SK-N-SH treated with all-trans-retinoic acid at 6 μM for 48 hours (cell line): ENCODE results near the gene WWC2.

Experiments
- ATAC-seq: fragments of 200-7000 bp; cut with Tn5 transposase; 3 replicates; pipeline ENCODE4 v1.9.1; 2020; ENCODE audit warnings: mild to moderate bottlenecking, moderate library complexity
- ARNTL ChIP-seq: fragments of 450-650 bp; formaldehyde crosslinking; IDR thresholded peaks from 2 replicates; pipeline ENCODE4 v1.5.0; 2020; ENCODE audit warnings: low read depth, mild to moderate bottlenecking, moderate library complexity, borderline replicate concordance
- BACH2 ChIP-seq: fragments of 250-450 bp; sonication (Bioruptor Pico); IDR thresholded peaks from 2 replicates; pipeline ENCODE4 v1.9.0; 2021; ENCODE audit warnings: mild to moderate bottlenecking, borderline replicate concordance
- CREB5 ChIP-seq: fragments of 250-450 bp; sonication (Bioruptor Pico); IDR thresholded peaks from 2 replicates; pipeline ENCODE4 v1.5.1; 2020; ENCODE audit warnings: low read depth, mild to moderate bottlenecking, moderate library complexity
- CSDC2 ChIP-seq: fragments of 250-450 bp; sonication (Bioruptor Pico); IDR thresholded peaks from 2 replicates; pipeline ENCODE4 v1.5.0; 2020; ENCODE audit warnings: mild to moderate bottlenecking, moderate library complexity
- CSRNP3 ChIP-seq: fragments of 250-450 bp; sonication (Bioruptor Pico); IDR thresholded peaks from 2 replicates; pipeline ENCODE4 v1.5.1; 2021; ENCODE audit warnings: mild to moderate bottlenecking, moderate library complexity
- GLIS3 ChIP-seq: fragments of 250-450 bp; sonication (Bioruptor Pico); IDR thresholded peaks from 2 replicates; pipeline ENCODE4 v1.5.0; 2020; ENCODE audit warnings: mild to moderate bottlenecking, moderate library complexity
- ISL1 ChIP-seq: fragments of 250-450 bp; sonication (Bioruptor Pico); IDR thresholded peaks from 2 replicates; pipeline ENCODE4 v2.1.2; 2022; ENCODE audit warnings: mild to moderate bottlenecking, moderate library complexity
- OSR1 ChIP-seq: fragments of 250-450 bp; sonication (Bioruptor Pico); IDR thresholded peaks from 2 replicates; pipeline ENCODE4 v1.8.0; 2022; ENCODE audit warnings: moderate library complexity, mild to moderate bottlenecking, inconsistent platforms
- PATZ1 ChIP-seq: fragments of 250-450 bp; sonication (Bioruptor Pico); IDR thresholded peaks from 2 replicates; pipeline ENCODE4 v1.8.0; 2020; ENCODE audit warnings: mild to moderate bottlenecking, moderate library complexity, borderline replicate concordance
- POU6F1 ChIP-seq: fragments of 250-450 bp; sonication (Bioruptor Pico); IDR thresholded peaks from 2 replicates; pipeline ENCODE4 v1.8.0; 2021; ENCODE audit warnings: low read depth, mild to moderate bottlenecking, moderate library complexity, borderline replicate concordance
- PPARA ChIP-seq: fragments of 250-450 bp; sonication (Bioruptor Pico); IDR thresholded peaks from 2 replicates; pipeline ENCODE4 v1.5.0; 2020; ENCODE audit warnings: mild to moderate bottlenecking, borderline replicate concordance
- RARB ChIP-seq: fragments of 250-450 bp; sonication (Bioruptor Pico); IDR thresholded peaks from 2 replicates; pipeline ENCODE4 v1.8.0; 2021; ENCODE audit warnings: mild to moderate bottlenecking, moderate library complexity
- SNAI2 ChIP-seq: fragments of 250-450 bp; sonication (Bioruptor Pico); IDR thresholded peaks from 2 replicates; pipeline ENCODE4 v1.5.0; 2020; ENCODE audit warnings: mild to moderate bottlenecking, moderate library complexity
- TCF4 ChIP-seq: fragments of 250-450 bp; sonication (Bioruptor Pico); IDR thresholded peaks from 2 replicates; pipeline ENCODE4 v1.8.0; 2021; ENCODE audit warnings: mild to moderate bottlenecking, moderate library complexity, borderline replicate concordance
- TOX ChIP-seq: fragments of 250-450 bp; sonication (Bioruptor Pico); IDR thresholded peaks from 2 replicates; pipeline ENCODE4 v1.8.0; 2021; ENCODE audit warnings: mild to moderate bottlenecking, moderate library complexity, borderline replicate concordance
- TSHZ2 ChIP-seq: fragments of 250-450 bp; sonication (Bioruptor Pico); IDR thresholded peaks from 2 replicates; pipeline ENCODE4 v1.5.0; 2020; ENCODE audit warnings: mild to moderate bottlenecking, moderate library complexity
- ZC3H10 ChIP-seq: fragments of 250-450 bp; sonication (Bioruptor Pico); IDR thresholded peaks from 2 replicates; pipeline ENCODE4 v1.5.1; 2021; ENCODE audit warnings: mild to moderate bottlenecking, moderate library complexity
- ZFP30 ChIP-seq: fragments of 450-650 bp; formaldehyde crosslinking; IDR thresholded peaks from 2 replicates; pipeline ENCODE4 v1.5.0; 2022; ENCODE audit warnings: mild to moderate bottlenecking, moderate library complexity
- ZNF565 ChIP-seq: fragments of 450-650 bp; formaldehyde crosslinking; conservative IDR thresholded peaks from 2 replicates; pipeline ENCODE4 v1.5.0; 2020; ENCODE audit warnings: low read depth, mild to moderate bottlenecking, moderate library complexity
- ZNF70 ChIP-seq: fragments of 450-650 bp; formaldehyde crosslinking; IDR thresholded peaks from 2 replicates; pipeline ENCODE4 v1.5.0; 2020; ENCODE audit warnings: mild to moderate bottlenecking, moderate library complexity
- ZNF8 ChIP-seq: fragments of 450-650 bp; formaldehyde crosslinking; IDR thresholded peaks from 2 replicates; pipeline ENCODE4 v1.5.0; 2020; ENCODE audit warnings: mild to moderate bottlenecking, moderate library complexity

Gene WWC2

GRCh38 chr4:183249854-183250253, 150.8 kb downstream of the WWC2 start:
- peak; percentile 89 for ATAC-seq
- TF ChIP-seq ISL1 (CRISPR knock-in tag) (no peak), TSHZ2 (CRISPR knock-in tag) (no peak), TCF4 (no peak), RARB (CRISPR knock-in tag) (no peak), OSR1 (CRISPR knock-in tag) (no peak), CSDC2 (no peak)

- TF ChIP-seq GLIS3 (CRISPR knock-in tag): no peak
- no peak for TF ChIP-seq TCF4
- no peak for TF ChIP-seq CSRNP3 (CRISPR knock-in tag)
- TF ChIP-seq ZNF8 (CRISPR knock-in tag): no peak
- TF ChIP-seq ZNF70 (CRISPR knock-in tag): no peak
- no peak for TF ChIP-seq BACH2 (CRISPR knock-in tag)
- no peak for TF ChIP-seq OSR1 (CRISPR knock-in tag)
- no peak for TF ChIP-seq ZC3H10 (CRISPR knock-in tag)
- TF ChIP-seq, all 23 proteins: peak for 0
- no peak for ATAC-seq
These were observed 151.8 kb downstream of the WWC2 start for GRCh38 chr4:183250831-183251230.

GRCh38 chr4:183252959-183253358, 153.9 kb downstream of the WWC2 start:
- no peak for ATAC-seq
- no peak for TF ChIP-seq TCF4
- TF ChIP-seq TOX (CRISPR knock-in tag): no peak
- TF ChIP-seq RARB (CRISPR knock-in tag): no peak
- TF ChIP-seq POU6F1: no peak
- TF ChIP-seq CSRNP3 (CRISPR knock-in tag): no peak
- TF ChIP-seq CREB5: no peak
- no peak for TF ChIP-seq ARNTL (CRISPR knock-in tag)
- TF ChIP-seq TSHZ2 (CRISPR knock-in tag): no peak
- no peak for TF ChIP-seq BACH2 (CRISPR knock-in tag)
- no peak for TF ChIP-seq PPARA (CRISPR knock-in tag)
- TF ChIP-seq ZNF70 (CRISPR knock-in tag): no peak
- no peak for TF ChIP-seq CSDC2
- no peak for TF ChIP-seq SNAI2
- no peak for TF ChIP-seq ZC3H10 (CRISPR knock-in tag)
- no peak for TF ChIP-seq ZFP30 (CRISPR knock-in tag)
- TF ChIP-seq PATZ1 (CRISPR knock-in tag): no peak
- no peak for TF ChIP-seq OSR1 (CRISPR knock-in tag)
- no peak for TF ChIP-seq ISL1 (CRISPR knock-in tag)
- TF ChIP-seq ZNF565 (CRISPR knock-in tag): no peak
